Body of pancreas (tissue), 4 donors: ENCODE measurements around the gene PRKCSH. TPM values are rescaled to one million over a fixed set of nuclear protein-coding genes. Genes with fewer than 3 reads are reported as not detected.

Experiments
- ATAC-seq: fragments of 150-250 bp; one replicate; pipeline ENCODE4 v1.9.1; 2016
- DNase-seq, 4 donors: peaks; one replicate each; pipeline ENCODE4 v3.0.0-alpha.2; 2019
- H3K27ac ChIP-seq, 4 donors: fragments of 200-600 bp; sonication (generic); 1 replicate in 3 of 4; 2 replicates in 1 of 4; pipeline versions ENCODE4 v1.5.1 to v1.6.1; 2016 to 2019; ENCODE audit warnings: mild to moderate bottlenecking in 1 of 4, mixed read lengths in 1 of 4, moderate library complexity in 1 of 4
- H3K27me3 ChIP-seq, 2 donors: fragments of 200-600 bp; sonication (generic); one replicate each; pipeline ENCODE4 v1.6.0; 2016; ENCODE audit warnings: mild to moderate bottlenecking in 1 of 2
- H3K36me3 ChIP-seq, 2 donors: fragments of 200-600 bp; sonication (generic); replicated peaks in 1 of 2; 2 replicates each; pipeline ENCODE4 v1.5.1; 2016; ENCODE audit warnings: low read depth in 2 of 2; ENCODE audit not compliant: insufficient read depth in 1 of 2
- H3K4me1 ChIP-seq: fragments of 200-600 bp; sonication (generic); one replicate; pipeline ENCODE4 v1.6.0; 2016
- H3K4me3 ChIP-seq, 2 donors: fragments of 200-600 bp; sonication (generic); 1 replicate in 1 of 2; 2 replicates in 1 of 2; pipeline ENCODE4 v1.5.1; 2016 to 2019
- H3K9me3 ChIP-seq, 3 donors: fragments of 200-600 bp; sonication (generic); 1 replicate in 2 of 3; 2 replicates in 1 of 3; pipeline ENCODE4 v1.5.1; 2016
- POLR2A ChIP-seq, 3 donors: fragments of 450-650 bp; IDR thresholded peaks; one replicate each; pipeline ENCODE4 v1.6.1; 2016; ENCODE audit warnings: antibody characterized with exemption in 3 of 3, mild to moderate bottlenecking in 2 of 3
- WGBS, 2 donors: methylation state at CpG; one replicate each; pipeline ENCODE4 v1.1.5; 2017; 5-methylcytosine and 5-hydroxymethylcytosine counted together
- intact Hi-C: fragments of 100-400 bp; cut with DNase I; formaldehyde crosslinking; loops from one replicate; pipeline ENCODE4 v1.15.1; 2023
- total RNA-seq, 2 donors: library from RNA; depleted of rRNA; stranded (reverse); fragments of >200 nt; gene quantifications; one replicate each; pipeline ENCODE4 v1.1.0, GENCODE V29; 2016
- TF ChIP-seq, protein P1 (sequence below), 7 experiments: fragments of 450-650 bp in 4 of 7; fragments of 200-600 bp in 3 of 7; sonication (generic) in 3 of 7; IDR thresholded peaks; one replicate each; pipeline ENCODE4 v1.5.1; 2016 to 2019; ENCODE audit warnings: antibody characterized with exemption in 7 of 7

The PRKCSH gene
- total RNA-seq, 2 donors from 2014 or later = 134 to 194 TPM

DNA sequence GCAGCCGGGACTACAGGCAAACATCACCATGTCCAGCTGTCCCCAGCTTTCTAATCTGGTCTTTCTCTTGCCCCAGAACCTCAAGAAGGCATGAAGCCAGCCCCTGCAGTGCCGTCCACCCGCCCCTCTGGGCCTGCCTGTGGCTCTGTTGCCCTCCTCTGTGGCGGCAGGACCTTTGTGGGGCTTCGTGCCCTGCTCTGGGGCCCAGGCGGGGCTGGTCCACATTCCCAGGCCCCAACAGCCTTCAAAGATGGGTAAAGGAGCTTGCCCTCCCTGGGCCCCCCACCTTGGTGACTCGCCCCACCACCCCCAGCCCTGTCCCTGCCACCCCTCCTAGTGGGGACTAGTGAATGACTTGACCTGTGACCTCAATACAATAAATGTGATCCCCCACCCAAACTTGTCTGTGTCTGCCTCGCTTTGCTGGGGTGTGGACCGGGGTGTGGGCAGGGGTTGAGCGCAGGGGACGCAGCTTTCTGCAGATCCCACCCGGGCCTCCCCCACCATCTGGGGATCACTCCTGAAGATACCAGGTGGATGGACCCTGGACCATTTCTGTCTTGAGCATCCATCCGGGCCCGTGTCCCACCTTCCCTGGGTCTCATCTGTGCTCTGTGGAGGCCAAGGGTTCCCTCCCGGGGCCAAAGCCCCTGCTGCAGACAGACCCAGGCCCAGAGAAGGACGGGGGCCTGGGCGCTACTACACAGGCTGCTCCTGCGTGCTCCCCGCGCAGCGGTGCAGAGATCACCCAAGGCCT, 15.3 kb downstream of the PRKCSH start:
- WGBS, 2 donors = 86 to 88% methylated on average over 19 to 20 of the region's 21 CpGs
- ATAC-seq = no peak
- DNase-seq = no peak

DNA sequence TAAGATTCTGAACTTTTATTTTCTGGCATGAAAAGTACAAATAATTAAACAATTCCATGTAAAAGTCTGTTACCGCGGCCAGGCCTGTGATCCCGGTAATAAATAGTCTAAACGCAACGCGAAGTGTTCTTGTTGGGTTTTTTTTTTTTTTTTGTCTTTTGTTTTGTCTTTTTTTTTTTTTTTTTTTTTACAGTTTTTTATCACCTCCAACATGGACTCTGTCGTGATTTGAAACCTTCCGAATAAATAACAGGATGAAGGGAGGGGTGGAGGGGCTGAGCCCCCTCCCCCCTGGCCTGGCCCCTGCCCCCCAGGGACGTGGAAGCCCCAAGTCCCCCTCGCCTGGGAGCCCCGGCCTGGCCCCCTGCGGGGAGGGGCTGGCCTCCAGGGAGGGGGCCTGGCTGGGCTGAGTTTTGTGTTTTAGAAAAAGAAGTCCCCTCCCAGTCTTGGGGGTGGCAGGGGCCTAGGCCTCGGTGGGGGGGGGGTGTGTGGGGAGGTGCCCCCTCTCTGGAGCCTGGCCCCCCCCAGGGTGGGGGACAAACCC, 16.0 kb downstream of the PRKCSH start:
- intact Hi-C loops = loop anchor here (10.0 kb wide), 1 partner anchor 437 kb away; no protein-coding TSS in a partner anchor
- no peak for ATAC-seq
- no peak for DNase-seq

More for the DNA sequence above, 15.3 kb downstream of the PRKCSH start:
- no peaks in the 10 kb centered on the region for H3K4me1 ChIP-seq
- H3K36me3 ChIP-seq = peaks cover 0 to 15% of the 10 kb centered on the region in 2 donors
- TF ChIP-seq, protein P1, sequence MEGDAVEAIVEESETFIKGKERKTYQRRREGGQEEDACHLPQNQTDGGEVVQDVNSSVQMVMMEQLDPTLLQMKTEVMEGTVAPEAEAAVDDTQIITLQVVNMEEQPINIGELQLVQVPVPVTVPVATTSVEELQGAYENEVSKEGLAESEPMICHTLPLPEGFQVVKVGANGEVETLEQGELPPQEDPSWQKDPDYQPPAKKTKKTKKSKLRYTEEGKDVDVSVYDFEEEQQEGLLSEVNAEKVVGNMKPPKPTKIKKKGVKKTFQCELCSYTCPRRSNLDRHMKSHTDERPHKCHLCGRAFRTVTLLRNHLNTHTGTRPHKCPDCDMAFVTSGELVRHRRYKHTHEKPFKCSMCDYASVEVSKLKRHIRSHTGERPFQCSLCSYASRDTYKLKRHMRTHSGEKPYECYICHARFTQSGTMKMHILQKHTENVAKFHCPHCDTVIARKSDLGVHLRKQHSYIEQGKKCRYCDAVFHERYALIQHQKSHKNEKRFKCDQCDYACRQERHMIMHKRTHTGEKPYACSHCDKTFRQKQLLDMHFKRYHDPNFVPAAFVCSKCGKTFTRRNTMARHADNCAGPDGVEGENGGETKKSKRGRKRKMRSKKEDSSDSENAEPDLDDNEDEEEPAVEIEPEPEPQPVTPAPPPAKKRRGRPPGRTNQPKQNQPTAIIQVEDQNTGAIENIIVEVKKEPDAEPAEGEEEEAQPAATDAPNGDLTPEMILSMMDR (IDR thresholded peaks at IDR 0.05) = no peak
- no peak for TF ChIP-seq POLR2A (IDR thresholded peaks at IDR 0.05)
- no peaks in the 10 kb centered on the region for H3K27me3 ChIP-seq
- intact Hi-C loops = loop anchor here (10.0 kb wide), 1 partner anchor 436 kb away; no protein-coding TSS in a partner anchor
- no peaks in the 10 kb centered on the region for H3K9me3 ChIP-seq
- H3K27ac ChIP-seq = no peak overlapping the region
- H3K4me3 ChIP-seq = no peak overlapping the region

DNA sequence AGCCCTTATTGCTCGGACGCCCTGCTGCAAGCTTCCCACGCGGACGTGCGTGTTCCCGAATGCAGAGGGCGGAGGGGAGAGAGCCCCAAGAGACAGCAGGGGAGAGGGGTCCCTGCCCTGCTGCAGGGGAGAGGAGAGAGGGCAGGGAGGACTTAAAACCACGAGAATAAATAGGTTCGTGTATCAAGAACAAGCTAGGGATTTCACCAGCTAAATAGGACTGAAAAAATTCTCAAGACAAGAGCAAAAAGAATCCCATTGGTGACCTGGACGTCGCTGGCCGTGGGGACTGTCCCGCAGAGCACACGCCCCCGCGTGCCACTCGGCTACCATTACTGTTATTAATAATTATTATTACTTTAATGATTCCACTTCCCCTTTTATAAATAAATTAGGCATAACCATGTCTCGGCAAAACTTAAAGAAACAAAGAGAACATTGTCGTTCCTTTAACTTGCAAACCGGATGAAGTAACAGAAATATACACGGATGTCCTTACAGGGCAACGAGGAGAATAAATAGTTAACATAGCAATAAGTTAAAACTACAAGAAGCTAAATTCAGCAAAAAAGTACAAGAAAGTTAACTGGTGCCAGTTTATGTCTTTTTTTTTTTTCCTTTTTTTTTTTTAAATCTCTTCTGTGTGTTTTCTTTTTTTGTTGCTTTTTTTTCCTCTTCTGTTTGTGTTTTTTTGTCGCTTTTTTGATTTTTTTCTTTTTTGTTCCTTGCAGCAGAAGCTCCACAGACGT, 16.6 kb downstream of the PRKCSH start:
- H3K27ac ChIP-seq = no peak overlapping the region
- H3K9me3 ChIP-seq = no peaks in the 10 kb centered on the region
- no peaks in the 10 kb centered on the region for H3K27me3 ChIP-seq
- TF ChIP-seq POLR2A (IDR thresholded peaks at IDR 0.05) = no peak
- TF ChIP-seq, protein P1 (IDR thresholded peaks at IDR 0.05) = no peak
- no peak overlapping the region for H3K4me3 ChIP-seq
- no peak for DNase-seq
- no peak for ATAC-seq
- H3K36me3 ChIP-seq = peaks cover 0 to 15% of the 10 kb centered on the region in 2 donors
- 34 to 42% methylated on average over 23 to 25 of the region's 25 CpGs for WGBS, 2 donors
- no peaks in the 10 kb centered on the region for H3K4me1 ChIP-seq
- intact Hi-C loops = loop anchor here (10.0 kb wide), 1 partner anchor 437 kb away; no protein-coding TSS in a partner anchor

More for the DNA sequence above, 16.0 kb downstream of the PRKCSH start:
- H3K4me3 ChIP-seq = no peak overlapping the region
- no peaks in the 10 kb centered on the region for H3K9me3 ChIP-seq
- H3K27me3 ChIP-seq = no peaks in the 10 kb centered on the region
- 40 to 50% methylated on average over 9 to 12 of the region's 13 CpGs for WGBS, 2 donors
- H3K4me1 ChIP-seq = no peaks in the 10 kb centered on the region
- TF ChIP-seq POLR2A (IDR thresholded peaks at IDR 0.05) = no peak
- TF ChIP-seq, protein P1 (IDR thresholded peaks at IDR 0.05) = no peak
- H3K36me3 ChIP-seq = peaks cover 0 to 15% of the 10 kb centered on the region in 2 donors
- no peak overlapping the region for H3K27ac ChIP-seq

DNA sequence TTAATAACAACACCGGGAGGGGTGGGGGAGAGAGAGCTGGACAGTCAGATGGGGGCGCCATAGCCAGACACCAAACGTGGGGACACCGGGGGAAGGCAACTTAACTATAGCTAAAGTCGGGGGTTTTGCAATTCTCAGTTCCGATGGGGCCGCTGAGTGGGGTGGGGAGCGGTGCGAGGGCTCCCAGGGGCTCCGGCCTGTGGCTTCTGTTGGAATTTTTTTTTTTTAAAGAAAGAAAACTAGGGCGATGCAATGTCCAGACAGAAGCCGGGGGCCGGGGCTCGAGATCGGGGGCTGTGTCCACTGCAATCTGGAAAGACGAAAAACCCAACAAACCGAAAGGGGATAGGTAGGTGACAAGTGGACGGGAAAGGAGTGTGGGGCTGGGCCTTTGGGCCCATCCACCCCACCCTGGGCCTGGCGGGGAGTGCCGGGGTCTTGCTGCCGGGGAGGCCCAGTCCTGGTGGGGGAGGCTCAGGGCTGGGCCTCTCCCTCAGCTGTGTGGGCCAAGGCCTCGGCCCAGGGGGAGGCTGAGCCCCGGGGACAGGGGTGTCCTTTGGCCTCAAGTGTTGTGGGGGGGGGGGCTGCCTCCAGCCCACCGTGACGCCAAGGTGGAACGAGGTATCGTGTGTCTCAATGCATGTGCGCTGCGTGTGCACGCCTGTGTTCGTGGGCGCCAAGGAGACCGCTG, 17.3 kb downstream of the PRKCSH start:
- Histone ChIP-seq H3K4me1 (no peaks in the 10 kb centered on the region), H3K27me3 (no peaks in the 10 kb centered on the region), H3K36me3 (peaks cover 0 to 11% of the 10 kb centered on the region in 2 donors), H3K4me3 (no peak overlapping the region), H3K9me3 (no peaks in the 10 kb centered on the region), H3K27ac (no peak overlapping the region)
- ATAC-seq (no peak), DNase-seq (no peak)
- TF ChIP-seq, protein P1 (IDR thresholded peaks at IDR 0.05) = no peak
- no peak for TF ChIP-seq POLR2A (IDR thresholded peaks at IDR 0.05)
- whole genome bisulfite sequencing, 2 donors = 79% methylated on average over 30 to 31 of the region's 33 CpGs
- intact Hi-C loops = loop anchor here (10.0 kb wide), 1 partner anchor 438 kb away; no protein-coding TSS in a partner anchor
